A204.1 (cell line): ENCODE measurements around the gene TOM1.
"Not testable (repeated sequence)": the region's sequence is repeated elsewhere in the genome, so short reads cannot be mapped to it uniquely, and the experiment has no call there.

Experiments
- FAIRE-seq: peaks from 2 replicates; lab custom pipeline; 2012; peaks lifted over from hg19 to GRCh38; lab: Jason Lieb, UNC

Gene TOM1

GRCh38 chr22:35375031-35375430, 75.3 kb downstream of the TOM1 start:
- no peak for FAIRE-seq

DNA sequence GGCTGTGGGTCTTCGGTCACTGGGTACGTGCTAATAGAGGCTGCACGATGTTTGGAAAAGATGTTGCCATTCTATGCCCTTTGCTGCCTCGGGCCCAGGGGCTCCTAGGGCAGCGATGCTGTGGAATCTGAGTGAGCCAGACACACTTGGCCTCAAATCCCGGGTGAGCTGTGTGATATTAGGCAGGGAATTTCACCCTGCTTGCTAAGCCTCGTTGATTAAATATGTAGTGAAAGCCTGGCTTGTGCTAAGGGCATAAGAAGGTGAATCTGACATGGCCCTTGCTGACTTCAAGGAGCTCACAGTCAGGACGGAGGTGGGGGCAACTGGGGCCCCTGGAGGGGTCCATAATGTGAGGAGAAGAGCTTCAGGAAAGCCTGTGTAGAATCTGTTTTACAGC, 75.8 kb downstream of the TOM1 start:
- FAIRE-seq: no peak

- FAIRE-seq: no peak
These were observed 77.2 kb downstream of the TOM1 start for GRCh38 chr22:35376728-35377472.

DNA sequence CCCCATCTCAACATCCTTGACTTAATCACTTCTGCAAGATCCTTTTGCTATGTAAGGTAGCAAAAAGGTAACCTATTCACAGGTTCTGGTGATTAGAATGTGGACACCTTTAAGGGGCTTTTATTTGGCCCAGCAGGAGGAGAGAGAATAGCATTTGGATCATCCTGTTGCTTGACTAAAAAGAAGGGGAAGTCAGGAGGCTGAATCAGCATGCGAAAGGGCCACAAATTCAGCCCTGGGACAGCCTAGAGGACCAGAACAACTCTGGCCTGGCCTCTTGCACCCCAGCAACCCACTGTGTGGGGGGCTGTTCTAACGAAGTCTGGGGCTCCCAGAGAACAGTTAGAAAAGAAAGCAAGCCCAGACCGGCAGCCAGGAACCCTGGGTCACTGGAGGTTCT, 78.0 kb downstream of the TOM1 start:
- FAIRE-seq: no peak

DNA sequence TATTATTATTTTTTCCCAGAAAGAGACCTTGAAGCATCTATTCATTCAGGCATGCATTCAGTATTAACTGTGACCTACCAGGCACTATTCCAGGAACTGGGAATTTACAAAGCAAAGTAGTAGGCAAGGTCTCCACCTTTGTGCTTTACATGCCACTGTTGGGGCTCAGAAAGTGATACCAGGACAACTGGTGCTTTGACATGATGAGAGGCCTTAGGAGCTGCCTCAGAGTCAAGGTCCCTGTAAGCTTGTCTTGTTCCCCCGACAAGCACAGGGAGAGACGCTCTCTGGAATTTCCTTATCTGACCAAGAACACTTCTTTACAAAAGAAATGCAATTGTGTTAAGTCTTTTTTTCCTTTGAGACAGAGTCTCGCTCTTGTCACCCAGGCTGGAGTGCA, 78.9 kb downstream of the TOM1 start:
- no peak for FAIRE-seq

- no peak for FAIRE-seq
These were observed 79.7 kb downstream of the TOM1 start for GRCh38 chr22:35379146-35379993.

- no peak for FAIRE-seq
These were observed 80.3 kb downstream of the TOM1 start for GRCh38 chr22:35380013-35380412.

GRCh38 chr22:35380537-35381423, 81.1 kb downstream of the TOM1 start, which contains the start of gene HMOX1:
HMOX1 (plus strand) TSS chr22:35381096; CDS start chr22:35381174, 78 bp downstream.
- FAIRE-seq: no peak

- no peak for FAIRE-seq
These were observed 81.8 kb downstream of the TOM1 start for GRCh38 chr22:35381424-35382009.

DNA sequence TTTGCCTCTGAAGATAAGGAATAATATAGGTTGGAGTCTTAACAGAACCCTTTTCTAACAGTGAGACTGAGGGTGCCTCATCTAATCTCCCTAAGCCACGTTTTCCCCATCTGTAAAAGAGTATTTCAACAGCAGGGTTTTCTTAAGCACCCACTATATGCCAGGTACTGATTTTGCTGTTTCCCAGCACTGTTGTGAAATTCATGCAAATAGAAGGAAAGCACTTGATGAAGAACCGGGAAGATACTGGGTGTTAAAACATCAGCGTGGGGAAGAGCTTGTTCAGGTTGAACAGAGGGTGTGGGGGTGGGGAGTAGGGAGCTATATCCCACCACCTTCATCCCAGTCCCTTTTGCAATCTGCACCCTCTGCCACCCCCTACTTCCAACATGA, 84.0 kb downstream of the TOM1 start:
- FAIRE-seq: no peak

DNA sequence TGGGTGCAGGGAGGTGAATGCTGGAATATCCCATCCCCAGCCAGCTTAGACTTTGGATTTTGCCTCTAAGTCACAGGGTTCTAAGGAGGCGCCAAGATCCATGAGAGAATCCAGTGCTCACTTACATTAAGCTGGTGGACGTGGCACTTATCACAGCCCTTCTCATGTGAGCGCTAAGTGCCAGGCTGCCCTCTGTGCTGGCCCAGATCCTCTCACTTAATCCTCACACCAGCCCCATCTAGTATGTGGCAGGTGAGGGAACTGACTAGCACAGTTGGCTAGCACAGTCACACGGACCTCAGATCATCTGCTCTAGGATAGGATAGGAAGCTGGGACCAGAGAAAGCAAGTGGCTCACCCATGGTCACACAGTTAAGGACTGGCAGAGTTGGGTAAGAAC, 84.8 kb downstream of the TOM1 start:
- no peak for FAIRE-seq

DNA sequence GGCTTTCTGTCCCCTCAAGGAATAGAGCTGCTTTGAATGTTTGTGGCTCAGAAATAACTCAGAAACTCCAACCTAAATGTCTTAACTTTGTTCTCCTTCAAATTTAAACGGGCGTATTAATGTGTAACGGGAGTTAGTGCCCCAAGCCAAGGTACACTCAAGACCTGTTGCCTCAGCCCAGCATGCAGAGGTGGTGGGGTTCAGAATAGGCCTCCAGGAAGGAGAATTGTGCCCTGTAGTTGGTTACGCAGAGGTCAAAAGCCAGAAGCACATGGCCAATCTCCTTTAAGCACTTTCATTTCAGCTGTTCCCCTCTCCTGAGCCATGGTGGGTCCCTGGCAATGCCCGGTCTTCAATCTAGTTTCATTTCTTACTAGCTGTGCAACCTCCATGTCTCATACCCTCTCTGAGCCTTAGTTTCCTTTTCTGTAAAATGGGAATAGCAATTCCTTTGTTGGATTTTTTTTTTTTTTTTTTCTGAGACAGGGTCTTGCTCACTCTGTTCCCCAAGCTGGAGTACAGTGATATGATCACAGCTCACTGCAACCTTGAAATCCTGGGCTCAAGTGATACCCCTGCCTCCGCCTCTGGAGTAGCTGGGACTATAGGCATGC, 85.4 kb downstream of the TOM1 start:
- FAIRE-seq: no peak

GRCh38 chr22:35386670-35387288, 87.1 kb downstream of the TOM1 start:
- FAIRE-seq: no peak

DNA sequence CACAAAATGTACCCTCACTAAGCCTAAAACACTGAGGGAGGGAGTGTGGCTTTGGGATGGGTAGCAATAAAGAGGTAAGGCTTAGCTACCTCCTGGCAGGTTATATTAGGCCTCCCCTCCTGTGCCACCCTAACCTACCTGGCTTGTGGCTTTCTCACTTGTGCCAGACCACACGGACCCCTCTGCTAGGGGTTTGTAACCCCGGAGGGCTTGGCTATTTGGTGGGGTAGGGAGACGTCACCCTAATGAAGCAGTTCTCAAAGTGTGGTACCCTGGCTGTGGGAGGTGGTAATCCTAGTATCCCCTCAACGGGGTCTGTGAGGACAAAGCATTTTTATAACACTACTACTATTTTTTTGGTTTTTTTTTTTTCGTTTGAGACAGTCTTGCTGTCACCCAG, 91.2 kb downstream of the TOM1 start:
- FAIRE-seq: no peak

DNA sequence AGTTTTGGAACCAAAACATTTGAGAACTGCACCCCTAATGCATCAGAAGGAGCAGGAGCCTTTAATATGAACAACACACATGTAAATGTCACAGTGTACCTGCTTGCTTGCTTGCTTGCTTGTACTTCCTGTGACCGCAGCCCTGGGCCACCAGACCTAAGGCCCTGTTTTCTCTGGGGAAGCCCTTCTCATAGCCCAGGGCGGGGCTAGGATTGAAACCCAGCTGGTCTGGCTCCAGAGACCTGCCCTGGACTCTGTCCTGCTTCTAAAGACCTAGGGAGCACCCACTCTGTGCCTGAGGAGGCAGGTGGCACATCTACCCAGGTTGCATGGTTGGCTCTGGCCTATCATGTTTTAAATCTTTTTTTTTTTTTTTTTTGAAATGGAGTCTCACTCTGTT, 92.7 kb downstream of the TOM1 start:
- no peak for FAIRE-seq

DNA sequence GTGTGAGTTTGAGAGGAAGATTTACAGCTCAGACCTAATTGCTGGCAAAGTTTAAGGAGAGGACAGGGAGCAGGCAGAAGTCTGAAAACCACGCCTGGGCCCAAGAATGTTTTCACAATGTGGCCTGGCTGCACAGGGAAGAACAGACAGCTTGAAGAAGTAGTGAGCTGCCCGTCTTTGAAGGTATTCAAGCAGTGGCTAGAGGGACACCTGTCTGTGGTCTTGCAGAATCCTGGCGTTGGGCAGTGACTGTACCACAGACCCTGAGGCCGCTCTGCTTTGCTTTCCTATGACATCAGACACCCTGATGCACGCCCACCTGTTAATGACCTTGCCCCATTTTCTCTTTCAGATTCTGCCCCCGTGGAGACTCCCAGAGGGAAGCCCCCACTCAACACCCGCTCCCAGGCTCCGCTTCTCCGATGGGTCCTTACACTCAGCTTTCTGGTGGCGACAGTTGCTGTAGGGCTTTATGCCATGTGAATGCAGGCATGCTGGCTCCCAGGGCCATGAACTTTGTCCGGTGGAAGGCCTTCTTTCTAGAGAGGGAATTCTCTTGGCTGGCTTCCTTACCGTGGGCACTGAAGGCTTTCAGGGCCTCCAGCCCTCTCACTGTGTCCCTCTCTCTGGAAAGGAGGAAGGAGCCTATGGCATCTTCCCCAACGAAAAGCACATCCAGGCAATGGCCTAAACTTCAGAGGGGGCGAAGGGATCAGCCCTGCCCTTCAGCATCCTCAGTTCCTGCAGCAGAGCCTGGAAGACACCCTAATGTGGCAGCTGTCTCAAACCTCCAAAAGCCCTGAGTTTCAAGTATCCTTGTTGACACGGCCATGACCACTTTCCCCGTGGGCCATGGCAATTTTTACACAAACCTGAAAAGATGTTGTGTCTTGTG, 93.7 kb downstream of the TOM1 start:
- FAIRE-seq: no peak

- no peak for FAIRE-seq
These were observed 94.3 kb downstream of the TOM1 start for GRCh38 chr22:35394011-35394312.

GRCh38 chr22:35394810-35395563, 95.3 kb downstream of the TOM1 start:
- no peak for FAIRE-seq

DNA sequence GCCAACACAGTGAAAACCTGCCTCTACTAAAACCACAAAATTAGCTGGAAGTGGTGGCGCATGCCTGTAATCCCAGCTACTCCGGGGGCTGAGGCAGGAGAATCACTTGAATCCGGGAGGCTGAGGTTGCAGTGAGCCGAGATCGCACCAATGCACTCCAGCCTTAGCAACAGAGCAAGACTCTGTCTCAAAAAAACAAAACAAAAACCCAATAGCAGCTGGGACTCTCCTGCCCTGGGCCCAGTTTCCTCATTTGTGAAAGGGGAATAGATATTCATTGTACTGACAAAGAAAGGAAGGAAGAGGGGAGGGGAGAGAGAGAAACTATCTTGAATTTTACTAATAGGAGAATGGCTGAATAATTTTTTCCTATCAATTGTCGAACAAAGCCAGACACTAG, 96.9 kb downstream of the TOM1 start:
- FAIRE-seq: not testable (repeated sequence)
